NCI-H510A treated with DMSO at 0.1 percent for 48 hours (cell line): Measurements from ENCODE around the gene LNX1.
A peak's percentile ranks its signal among the peaks of the same experiment; 100 is the strongest.
"Not testable (repeated sequence)": the region's sequence is repeated elsewhere in the genome, so short reads cannot be mapped to it uniquely, and the experiment has no call there.

Experiments
- DNase-seq: peaks from one replicate; lab custom pipeline; 2025; lab: John Stamatoyannopoulos, UW

Gene LNX1

DNA sequence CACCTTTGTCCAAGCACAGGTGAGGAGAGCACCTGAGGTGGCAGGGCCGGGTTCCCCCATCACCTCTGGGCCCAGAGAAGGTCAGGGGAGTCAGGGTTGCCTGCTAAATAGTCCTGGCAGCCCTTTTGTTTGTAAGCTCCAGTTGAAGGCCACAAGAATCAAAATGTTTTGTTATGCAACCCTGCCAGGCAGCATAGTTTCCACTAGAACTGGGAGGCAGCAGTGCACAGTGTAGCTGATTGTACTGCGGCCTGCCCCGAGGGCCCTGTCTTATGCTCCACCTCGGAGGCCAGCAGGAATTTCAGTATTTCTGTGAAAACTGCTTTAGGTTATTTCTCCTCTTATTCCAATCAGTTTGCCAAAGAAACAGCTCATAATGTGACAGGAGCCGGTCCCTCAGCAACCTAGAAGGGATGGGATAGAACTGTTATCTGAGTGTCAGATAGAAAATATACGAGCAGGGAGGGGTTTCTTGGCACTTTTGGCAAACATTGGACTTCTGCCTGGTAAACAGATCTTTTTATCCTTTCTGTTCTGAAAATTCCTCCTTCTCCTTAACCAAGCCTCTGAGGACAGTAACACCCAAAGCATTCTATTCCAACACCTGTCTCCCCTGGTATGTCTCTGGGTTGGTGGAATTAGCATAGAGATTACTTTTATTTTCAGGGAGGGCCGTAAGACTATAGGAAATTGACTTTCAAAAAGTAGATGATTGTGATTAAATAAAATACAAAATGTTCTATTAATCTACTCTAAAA is 93.6 kb downstream of the LNX1 start:
- no peak for DNase-seq

DNA sequence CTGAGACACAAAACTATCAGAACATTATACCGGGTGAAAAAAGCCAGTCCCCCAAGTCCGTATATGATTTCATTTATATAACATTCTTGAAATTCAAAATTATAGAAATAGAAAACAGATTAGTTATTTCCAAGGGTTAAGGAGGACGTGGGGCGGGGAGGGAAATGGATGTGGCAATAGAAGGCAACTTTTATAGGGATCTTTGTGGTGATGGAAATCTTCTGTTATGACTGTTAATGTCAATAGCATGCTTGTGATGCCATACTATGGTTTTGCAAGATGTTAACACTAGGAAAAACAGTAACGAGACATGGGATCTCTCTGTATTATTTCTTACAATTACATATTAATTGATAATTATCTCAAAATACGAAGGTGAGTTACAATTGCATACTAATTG is 96.4 kb downstream of the LNX1 start:
- no peak for DNase-seq

DNA sequence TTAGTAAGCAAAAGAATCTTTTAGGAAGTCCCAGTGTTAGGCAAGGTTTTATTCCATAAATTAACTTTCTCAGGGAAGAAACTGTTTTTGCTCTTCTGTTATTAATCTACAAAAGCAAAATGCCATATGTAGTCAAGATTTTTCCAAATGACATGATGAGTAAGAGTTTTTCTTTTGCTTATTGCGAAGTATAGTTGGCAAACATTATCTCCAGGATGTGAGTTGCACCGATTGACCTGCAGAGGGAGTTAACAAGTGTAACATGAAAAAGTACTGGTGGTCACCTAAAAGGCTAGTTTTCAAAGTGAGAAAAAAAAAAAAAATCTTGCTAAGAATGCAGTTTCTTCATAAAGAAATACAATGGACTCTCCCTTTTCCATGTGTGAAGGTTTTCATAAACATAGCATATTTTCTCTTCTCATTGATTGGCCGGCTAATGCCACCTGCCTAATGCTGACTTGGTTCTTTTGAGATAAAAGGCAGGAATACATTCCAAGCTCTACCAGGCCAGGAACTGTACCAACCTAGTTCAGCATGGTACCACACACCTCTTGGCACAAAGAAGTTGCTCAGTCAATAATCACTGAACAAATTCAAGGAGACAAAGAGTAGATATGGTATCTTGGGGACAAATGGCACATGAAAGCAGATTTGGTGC is 100.2 kb downstream of the LNX1 start:
- peak; percentile 45 for DNase-seq

DNA sequence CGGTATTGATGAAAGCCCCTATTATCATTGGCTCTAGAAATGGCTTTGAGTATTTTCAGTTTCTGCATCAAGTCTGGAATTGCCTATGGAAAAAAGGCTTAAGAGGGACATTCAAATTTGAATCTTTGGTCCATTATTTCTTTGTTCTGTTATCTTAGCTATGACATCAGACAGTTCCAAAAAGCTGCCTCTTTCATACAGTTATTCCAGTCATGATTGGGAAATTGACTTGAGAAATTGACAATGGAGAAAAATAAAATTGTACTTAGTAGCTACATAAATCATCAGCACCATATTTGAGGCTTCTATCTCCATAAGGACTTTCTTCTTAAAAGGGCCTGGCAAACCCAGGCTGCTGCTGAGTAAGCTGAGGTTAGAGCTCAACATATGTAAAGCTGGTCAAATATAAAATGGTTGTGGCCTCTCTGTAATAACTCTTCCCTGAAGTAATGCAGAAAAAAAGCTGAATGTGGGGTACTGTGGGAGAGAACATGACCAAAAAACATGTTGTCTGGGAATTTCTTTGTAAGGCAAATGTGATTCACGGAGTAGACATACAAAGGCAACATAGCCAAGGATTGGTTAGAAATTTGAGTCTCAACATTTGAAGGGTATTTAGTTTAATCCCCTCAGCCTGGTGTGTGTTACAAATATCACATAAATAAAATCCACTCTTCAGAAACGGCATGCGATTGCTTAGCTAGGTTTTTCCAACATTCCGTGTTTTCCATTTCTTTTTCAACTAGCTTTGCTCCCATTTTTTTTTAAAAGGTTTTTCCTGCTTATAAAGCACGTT is 100.9 kb downstream of the LNX1 start:
- DNase-seq = no peak

DNA sequence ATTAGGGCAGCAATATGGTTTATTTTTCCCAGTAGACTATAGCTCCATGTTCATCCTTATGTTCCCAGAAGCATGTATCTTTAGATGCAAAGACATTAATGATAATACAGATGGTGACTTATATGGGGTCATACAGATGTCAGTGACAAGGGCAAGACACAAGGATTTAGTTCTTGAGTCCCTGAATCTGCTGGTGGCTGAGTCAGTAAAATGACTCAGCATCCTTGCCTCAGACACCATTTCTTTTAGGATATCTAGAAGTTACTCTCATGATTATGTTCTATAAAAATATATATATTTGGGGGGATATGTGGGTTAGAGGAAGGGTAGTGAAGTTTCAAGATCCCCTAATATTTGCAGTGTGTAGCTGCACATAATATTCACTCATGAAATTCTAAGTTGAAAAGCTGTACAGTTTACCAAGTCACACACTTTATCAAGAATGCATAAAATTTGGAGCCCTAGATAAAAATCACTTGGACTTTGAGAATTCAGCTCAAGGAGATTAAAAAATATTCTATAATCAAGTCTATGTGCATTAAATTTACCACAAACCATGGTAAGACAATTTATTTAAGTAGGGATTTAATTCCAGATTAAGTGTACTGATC is 101.9 kb downstream of the LNX1 start:
- no peak for DNase-seq

DNA sequence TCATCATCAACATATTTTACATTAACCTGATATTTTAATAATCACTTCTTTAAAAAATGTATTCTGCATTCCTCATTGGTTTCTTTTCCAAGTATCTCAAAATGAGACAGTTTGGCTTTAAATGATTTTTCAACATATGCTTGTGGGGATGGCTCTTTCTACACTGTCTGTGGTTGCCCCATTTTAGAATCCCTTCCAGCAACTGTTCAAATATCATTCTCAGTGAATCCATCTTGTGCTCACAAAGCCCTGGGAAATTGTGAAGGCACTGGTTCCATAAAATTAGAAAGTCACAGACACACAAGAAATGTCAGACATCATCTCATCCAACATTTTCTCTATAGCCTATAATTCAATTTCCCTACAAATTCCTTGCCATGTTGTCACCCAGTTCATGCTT is 103.5 kb downstream of the LNX1 start:
- no peak for DNase-seq

DNA sequence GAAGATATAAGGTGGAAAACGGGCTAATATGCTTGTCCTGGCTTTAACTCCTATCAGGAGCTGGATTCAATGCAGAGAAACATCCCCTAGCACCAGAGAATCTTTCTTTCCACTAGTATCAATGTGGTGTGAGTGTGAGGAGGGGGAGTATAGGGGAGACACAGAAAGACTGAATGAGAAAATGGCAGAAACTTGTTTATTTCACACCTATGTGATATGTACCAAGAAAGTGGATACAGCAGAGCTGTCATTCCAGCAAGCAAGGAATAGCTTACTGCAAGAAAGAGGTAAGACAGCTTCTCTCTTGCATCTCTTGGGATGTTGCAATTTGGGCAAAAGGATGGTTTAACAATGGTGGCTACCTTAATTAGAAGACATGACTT is 105.6 kb downstream of the LNX1 start:
- no peak for DNase-seq

DNA sequence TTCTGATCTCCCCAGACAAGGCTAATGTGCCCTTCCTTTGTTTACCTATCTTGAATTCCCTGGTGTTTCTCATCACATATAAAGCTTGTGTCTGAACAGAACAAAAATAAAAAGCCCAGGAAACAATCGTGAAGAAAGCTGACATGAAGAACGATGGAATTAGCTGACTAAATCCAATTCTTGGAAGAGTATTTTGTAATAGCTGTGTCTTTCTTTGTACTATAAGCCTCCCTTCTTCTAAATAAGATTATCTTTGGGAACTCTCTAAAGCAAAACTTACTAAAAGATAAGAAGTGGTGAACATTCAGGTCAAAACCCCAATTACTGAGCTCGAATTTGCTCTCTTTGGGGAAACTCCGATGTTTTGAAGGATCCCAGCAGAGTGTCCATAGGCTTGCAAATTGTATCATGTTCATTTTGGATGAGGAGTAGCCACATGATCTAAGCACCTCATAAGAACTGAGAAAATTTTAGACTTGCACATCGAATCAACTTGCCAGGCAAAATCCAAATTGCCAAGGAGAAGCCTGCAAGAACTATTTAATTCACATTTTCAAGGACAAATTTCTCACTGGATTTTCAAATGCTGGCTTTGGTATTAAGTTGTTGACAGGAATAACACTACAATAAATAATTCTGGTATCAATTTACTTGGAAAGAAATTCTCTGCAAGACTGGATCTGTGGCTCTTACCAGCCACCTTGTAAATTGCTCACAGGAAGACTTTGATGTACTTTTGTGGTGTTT is 106.2 kb downstream of the LNX1 start:
- DNase-seq = no peak

DNA sequence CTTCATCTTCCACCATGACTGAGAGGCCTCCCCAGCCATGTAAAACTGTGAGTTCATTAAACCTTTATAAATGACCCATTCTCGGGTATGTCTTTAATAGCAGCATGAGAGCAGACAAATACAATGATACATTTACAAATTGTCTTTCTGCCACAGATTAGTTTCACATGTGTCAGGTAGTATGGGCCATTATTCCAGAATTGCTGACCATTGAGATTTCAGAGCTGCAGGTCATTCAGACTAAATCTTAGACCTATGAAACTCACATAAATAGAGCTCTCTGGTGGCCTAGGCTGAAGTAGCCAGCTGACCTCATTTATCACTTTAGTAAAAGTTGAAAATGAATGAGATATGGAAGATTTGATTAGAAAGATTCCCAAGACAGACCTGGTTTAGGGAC is 108.0 kb downstream of the LNX1 start:
- no peak for DNase-seq

DNA sequence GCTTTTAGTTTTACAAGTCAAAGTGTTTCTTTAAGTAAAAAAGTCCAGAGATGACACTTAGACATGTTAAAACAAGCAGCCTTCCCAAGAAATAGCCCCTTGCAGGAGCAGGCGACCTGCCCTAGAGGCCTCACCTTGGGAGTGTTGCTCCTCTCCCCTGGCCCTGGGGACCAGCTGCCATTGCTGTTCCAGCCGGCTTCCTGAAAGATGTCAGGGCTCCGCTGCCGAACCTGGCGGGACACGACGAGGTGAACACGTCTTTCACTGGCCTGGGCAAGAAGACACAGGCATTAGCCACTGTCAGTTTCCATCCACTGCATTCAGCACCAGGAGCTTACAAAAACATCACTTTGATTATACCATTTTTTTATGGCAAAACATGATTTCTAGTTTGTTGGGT is 109.7 kb downstream of the LNX1 start:
- no peak for DNase-seq

DNA sequence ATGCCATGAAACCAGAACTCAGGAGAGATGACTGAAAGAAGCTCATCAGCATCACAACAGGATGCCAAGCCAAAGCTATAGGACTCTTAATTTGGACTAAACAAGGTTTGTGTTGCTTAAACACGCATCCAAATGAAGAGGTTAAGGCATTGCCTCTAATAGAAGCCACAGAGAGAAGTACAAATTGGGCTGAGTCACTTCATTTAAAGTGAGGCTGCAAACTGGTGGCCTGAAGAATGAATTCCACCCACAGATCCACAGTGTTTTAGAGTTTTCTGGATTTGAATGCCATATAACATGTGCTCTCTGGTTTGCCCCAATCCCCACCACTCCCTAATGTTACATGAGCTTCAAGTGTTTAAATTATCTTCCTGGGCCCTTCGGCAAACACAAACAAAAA is 110.4 kb downstream of the LNX1 start:
- no peak for DNase-seq

DNA sequence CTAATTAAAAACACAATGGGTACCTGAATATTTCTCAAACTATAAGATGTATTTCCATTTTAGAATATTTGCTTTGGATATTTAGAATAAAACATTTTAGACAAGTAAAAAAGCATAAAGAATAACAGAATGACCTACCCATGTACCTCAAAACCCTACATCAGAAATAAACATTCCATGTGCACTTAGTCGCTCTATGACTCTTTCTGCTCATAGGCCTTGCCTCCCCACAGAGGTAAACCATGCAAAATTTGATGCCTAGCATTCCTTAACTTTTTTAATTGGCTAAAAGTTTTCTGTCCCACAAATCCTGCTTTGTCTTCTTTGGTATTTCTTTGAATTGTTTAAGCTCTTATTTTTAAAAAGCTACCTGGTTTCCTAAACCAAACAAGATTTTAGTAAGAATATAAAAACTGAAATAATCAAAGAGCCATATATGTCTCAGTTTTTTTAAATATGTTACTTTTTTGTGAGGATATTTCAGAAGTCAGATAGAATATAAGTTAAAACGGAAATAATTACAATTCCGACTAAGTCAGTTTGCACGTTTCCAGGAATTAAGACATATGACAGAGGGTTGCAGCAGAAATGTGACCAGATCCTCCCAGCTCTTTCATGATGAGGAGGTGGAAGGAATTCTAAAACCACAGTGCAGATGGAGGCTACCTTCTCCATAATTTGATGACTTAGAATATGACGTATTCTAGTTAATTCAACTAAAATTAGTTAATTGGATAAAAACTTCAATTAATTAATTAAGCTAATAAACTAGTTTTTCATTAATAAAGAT is 111.4 kb downstream of the LNX1 start:
- no peak for DNase-seq

DNA sequence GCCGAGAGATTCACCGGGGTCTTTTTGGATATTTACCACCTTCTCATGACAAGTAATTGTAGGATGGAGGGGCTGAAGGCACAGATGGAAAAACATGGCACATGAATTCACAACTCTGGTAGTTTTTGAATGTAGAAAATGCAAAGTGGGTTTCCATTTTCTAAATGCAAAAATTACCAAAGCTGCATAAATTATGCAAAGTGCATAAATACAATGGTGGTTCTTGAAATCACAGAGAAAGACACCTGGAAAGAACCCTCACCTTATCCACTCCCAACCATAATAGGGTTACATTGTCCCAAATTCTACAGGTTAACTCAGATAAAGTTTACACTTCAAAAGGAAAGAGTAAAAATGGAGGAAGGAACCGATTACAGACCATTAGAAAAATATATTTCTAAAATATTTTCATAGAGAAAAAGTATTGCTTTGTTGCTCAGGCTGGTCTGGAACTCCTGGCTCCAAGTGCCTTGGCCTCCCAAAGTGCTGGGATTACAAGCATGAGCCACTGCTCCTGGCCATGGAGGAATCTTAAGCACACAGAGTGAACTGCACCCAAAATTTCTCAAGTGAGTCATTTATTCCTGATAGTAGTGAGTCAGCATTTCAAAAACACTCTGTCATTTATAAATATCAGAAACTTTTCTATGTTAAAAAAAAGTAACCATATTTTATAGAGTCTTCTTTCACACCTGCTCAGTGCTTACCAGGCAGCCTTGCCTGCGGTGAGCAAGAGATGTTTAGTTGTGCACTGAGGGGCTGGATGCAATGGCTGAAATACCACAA is 112.4 kb downstream of the LNX1 start:
- no peak for DNase-seq

DNA sequence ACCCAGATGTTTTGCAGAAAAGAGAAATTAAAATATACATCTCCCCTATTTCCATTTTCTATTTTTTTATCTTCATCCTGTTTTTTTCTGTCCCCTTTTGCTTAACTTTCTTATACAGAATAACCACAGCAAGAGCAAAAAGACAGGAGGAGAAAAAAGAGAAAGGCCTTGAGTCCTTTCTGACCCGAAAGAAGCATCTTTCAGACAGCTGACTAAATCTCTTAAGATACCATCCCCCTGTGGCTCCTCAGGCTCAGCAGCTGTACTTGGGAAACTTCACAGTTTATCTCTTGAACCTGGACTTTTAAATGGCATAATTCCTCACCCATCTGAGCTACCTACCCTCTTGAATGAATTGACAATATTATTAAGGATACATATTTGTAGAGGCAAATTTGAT is 113.7 kb downstream of the LNX1 start:
- no peak for DNase-seq

DNA sequence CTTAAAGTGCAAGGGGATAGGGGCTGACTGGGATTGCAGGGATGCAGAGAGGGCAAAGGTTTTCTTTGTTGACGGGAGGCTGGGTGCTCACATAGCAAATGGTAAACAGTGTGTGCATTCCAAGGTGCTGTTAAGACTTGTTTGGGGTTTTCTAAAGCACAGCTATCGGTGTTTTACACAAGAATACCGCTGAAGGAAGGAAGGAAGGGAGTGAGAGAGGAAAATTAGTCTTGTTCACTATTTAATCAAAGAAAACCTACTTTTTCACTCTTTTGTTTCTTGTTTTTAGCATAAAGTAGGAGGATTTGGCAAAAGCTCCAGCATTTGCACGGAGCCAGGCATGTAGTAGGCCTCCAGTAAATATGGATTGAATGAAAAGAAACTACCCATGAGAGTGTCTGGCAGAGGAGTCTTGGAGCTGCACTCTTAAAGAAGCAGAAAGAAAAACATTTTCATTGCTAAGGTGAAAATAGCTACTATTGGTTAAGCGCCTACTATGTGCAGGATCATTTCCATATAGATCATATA is 114.2 kb downstream of the LNX1 start:
- no peak for DNase-seq

DNA sequence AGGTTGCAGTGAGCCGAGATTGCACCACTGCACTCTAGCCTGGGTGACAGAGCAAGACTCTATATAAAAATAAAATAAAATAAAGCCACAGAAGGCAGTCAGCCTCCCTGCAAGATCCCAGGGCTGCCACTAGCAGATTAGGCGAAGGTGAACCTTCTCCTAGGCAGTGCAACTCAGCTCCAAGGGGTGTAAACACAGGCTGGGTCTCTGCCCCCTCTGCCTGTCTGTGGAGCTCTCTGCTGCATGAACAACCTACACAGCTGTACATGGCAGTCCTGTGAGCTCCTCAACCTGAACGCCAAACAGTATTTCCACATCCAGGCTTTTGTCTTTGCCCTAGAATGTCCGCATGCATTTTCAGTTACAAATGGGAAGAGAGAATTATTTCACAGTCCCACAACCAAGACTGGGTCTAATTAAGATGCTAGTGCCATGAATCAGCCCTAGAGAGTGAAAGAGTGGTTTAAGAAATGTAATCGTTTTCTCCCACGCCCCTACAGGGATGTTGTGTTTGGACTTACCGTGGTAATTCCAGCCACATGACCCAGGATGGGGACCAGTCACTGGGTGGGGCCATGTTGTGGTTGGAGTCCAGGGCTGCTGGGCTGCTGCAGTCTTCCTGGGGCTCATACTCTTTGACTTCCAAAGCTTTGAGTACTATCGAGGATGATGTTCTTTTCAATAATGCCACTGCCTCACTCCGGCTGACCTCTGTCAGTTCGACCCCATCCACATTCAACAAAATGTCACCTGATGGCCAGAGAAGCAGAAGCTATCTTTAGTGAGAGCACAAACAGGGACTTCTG is 114.9 kb downstream of the LNX1 start:
- no peak for DNase-seq

DNA sequence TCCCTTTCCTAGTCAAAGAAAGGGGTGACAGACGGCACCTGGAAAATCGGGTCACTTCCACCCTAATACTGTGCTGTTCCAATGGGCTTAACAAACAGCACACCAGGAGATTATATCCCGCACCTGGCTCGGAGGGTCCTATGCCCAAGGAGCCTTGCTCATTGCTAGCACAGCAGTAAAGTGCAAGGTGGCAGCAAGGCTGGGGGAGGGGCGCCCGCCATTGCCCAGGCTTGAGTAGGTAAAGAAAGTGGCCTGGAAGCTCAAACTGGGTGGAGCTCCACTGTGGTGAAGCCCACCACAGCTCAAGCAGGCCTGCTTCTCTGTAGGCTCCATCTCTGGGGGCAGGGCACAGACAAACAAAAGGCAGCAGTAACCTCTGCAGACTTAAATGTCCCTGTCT is 124.7 kb downstream of the LNX1 start:
- not testable (repeated sequence) for DNase-seq

DNA sequence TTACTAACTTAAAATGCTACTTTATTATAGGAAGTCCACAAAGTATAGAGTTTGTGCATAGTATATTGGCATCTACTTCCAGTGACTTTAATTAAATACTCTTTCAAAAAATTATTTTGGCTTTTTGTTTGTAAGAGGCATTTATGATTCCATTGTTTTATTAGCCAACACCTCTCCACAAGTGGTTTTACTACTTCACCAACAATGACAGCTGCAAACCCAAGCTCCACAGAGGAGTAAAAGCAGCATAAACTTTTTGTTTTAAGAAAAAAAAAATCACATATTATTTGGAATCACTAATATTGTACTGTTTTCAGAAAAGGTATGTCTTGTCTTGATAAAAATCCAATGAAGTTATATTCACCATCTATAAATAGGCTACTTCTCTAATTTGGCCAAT is 125.4 kb downstream of the LNX1 start:
- no peak for DNase-seq

DNA sequence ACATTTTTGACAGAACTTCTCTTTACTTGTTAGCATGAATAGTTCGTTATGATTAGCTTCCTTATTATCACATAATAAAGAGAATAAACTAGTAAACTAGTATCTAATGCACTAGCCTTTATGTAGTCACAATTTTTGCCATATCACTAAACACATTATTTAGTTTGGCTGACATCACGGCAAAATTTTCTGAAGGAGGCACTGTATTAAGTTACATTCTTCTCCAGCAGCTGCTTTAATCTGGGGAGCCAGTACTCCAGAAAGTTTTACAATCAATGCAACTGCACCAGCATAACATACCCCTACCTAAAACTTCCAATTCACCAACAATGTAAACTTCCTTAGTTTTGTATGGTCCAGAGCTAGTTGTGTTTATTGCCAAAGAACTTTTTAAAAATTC is 126.0 kb downstream of the LNX1 start:
- DNase-seq = no peak
